H1 (cell line): ENCODE measurements around the gene EPX.

Experiments used
- BRCA1 ChIP-seq: IDR thresholded peaks from 2 replicates; pipeline ENCODE4 v1.6.1; 2012; ENCODE audit warnings: low read depth, low read length, improper control_type of control experiment
- CTCF ChIP-seq, 3 experiments: IDR thresholded peaks; 1 replicate in 2 of 3; 2 replicates in 1 of 3; pipeline versions ENCODE4 v1.5.1 to v1.6.1; 2011; ENCODE audit warnings: low read length in 3 of 3, mild to moderate bottlenecking in 3 of 3, inconsistent platforms in 2 of 3, low read depth in 1 of 3, moderate library complexity in 1 of 3; ENCODE audit not compliant: insufficient read depth in 1 of 3; ENCODE audit errors: control extremely low read depth in 1 of 3
- EP300 ChIP-seq, 2 experiments: IDR thresholded peaks; 1 replicate in 1 of 2; 2 replicates in 1 of 2; pipeline ENCODE4 v1.6.1; 2011 to 2012; ENCODE audit warnings: low read depth in 2 of 2, low read length in 2 of 2, mild to moderate bottlenecking in 2 of 2, borderline replicate concordance in 1 of 2, inconsistent platforms in 1 of 2, moderate library complexity in 1 of 2
- HDAC6 ChIP-seq: IDR thresholded peaks from one replicate; pipeline ENCODE4 v1.7.1; 2012; ENCODE audit warnings: low read depth, mild to moderate bottlenecking, inconsistent platforms, low read length, moderate library complexity
- NRF1 ChIP-seq: IDR thresholded peaks from 2 replicates; pipeline ENCODE4 v1.6.1; 2011; ENCODE audit warnings: mild to moderate bottlenecking, low read depth, low read length, improper control_type of control experiment
- POLR2A ChIP-seq, 2 experiments: IDR thresholded peaks; 1 replicate in 1 of 2; 2 replicates in 1 of 2; pipeline ENCODE4 v1.6.1; 2011; ENCODE audit warnings: low read depth in 2 of 2, low read length in 2 of 2, mild to moderate bottlenecking in 2 of 2; ENCODE audit errors: control extremely low read depth in 1 of 2
- POLR2AphosphoS5 ChIP-seq: IDR thresholded peaks from 2 replicates; pipeline ENCODE4 v1.6.1; 2011; ENCODE audit warnings: low read depth, low read length
- RFX5 ChIP-seq: IDR thresholded peaks from 2 replicates; pipeline ENCODE4 v1.6.1; 2011; ENCODE audit warnings: low read depth, low read length, improper control_type of control experiment, borderline replicate concordance
- SIN3A ChIP-seq, 2 experiments: IDR thresholded peaks in 1 of 2; conservative IDR thresholded peaks in 1 of 2; 2 replicates each; pipeline ENCODE4 v1.6.1; 2011 to 2012; ENCODE audit warnings: low read length in 2 of 2, improper control_type of control experiment in 1 of 2, low read depth in 1 of 2, mild to moderate bottlenecking in 1 of 2
- SP1 ChIP-seq: IDR thresholded peaks from 2 replicates; pipeline ENCODE4 v1.6.1; 2011; ENCODE audit warnings: low read depth, low read length
- TAF7 ChIP-seq: optimal IDR thresholded peaks from 2 replicates; pipeline ENCODE3; 2011; ENCODE audit warnings: low read depth, mild to moderate bottlenecking, inconsistent platforms, low read length, moderate library complexity, borderline replicate concordance
- USF2 ChIP-seq: IDR thresholded peaks from 2 replicates; pipeline ENCODE4 v1.6.1; 2011; ENCODE audit warnings: low read length, improper control_type of control experiment

GRCh38 chr17:58229384-58229783, 36.9 kb downstream of the EPX start:
- TF ChIP-seq BRCA1 (no peak), HDAC6 (no peak), POLR2AphosphoS5 (no peak), CTCF (IDR thresholded peaks at IDR 0.05; ENCODE audit: control extremely low read depth in 1 of 3, insufficient read depth in 1 of 3, low read depth in 1 of 3, low read length in 3 of 3) (no peak), SP1 (no peak), SIN3A (conservative IDR thresholded peaks at IDR 0.05 in 1 of 2, IDR thresholded peaks at IDR 0.05 in 1 of 2; ENCODE audit: low read depth in 1 of 2, low read length in 2 of 2) (no peak), NRF1 (no peak), EP300 (IDR thresholded peaks at IDR 0.05; ENCODE audit: borderline replicate concordance in 1 of 2, low read depth in 2 of 2, low read length in 2 of 2) (no peak), POLR2A (IDR thresholded peaks at IDR 0.05; ENCODE audit: control extremely low read depth in 1 of 2, low read depth in 2 of 2, low read length in 2 of 2) (no peak), RFX5 (no peak), USF2 (no peak), TAF7 (no peak)
